SK-N-SH (cell line): ENCODE results near the gene PRKAB1.

ENCODE experiments used
- EP300 ChIP-seq, 2 experiments: IDR thresholded peaks; 2 replicates each; pipeline versions ENCODE4 v1.4.0 to v1.6.1; 2012; ENCODE audit warnings: borderline replicate concordance in 1 of 2, low read depth in 1 of 2, low read length in 1 of 2
- EZH2phosphoT487 ChIP-seq: fragments of 200-600 bp; sonication (generic); IDR thresholded peaks from 2 replicates; pipeline ENCODE4 v1.6.1; 2017; ENCODE audit warnings: low read depth, mixed run types, mild to moderate bottlenecking, antibody characterized with exemption, moderate library complexity, borderline replicate concordance
- FOXJ3 ChIP-seq: sonication (generic); formaldehyde crosslinking; IDR thresholded peaks from 2 replicates; pipeline ENCODE4 v1.5.1; 2020; ENCODE audit warnings: mild to moderate bottlenecking, missing genetic modification reagents
- GABPA ChIP-seq: IDR thresholded peaks from 2 replicates; pipeline ENCODE4 v1.4.0; 2012; ENCODE audit warnings: low read depth, mild to moderate bottlenecking
- GATA2 ChIP-seq: sonication (generic); formaldehyde crosslinking; IDR thresholded peaks from 2 replicates; pipeline ENCODE4 v1.5.0; 2020; ENCODE audit warnings: mild to moderate bottlenecking, missing genetic modification reagents
- JUND ChIP-seq: IDR thresholded peaks from 2 replicates; pipeline ENCODE4 v1.4.0; 2012
- RCOR1 ChIP-seq: fragments of 150-350 bp; IDR thresholded peaks from 2 replicates; pipeline ENCODE4 v1.6.1; 2017; ENCODE audit warnings: antibody characterized with exemption, low read length
- RFX5 ChIP-seq: IDR thresholded peaks from 2 replicates; pipeline ENCODE4 v1.6.1; 2012; ENCODE audit warnings: mild to moderate bottlenecking, improper control_type of control experiment, low read length
- YY1 ChIP-seq: IDR thresholded peaks from 2 replicates; pipeline ENCODE4 v1.4.0; 2012; ENCODE audit warnings: low read depth, mild to moderate bottlenecking
- TF ChIP-seq, protein P1 (sequence below): fragments of 200-600 bp; sonication (generic); IDR thresholded peaks from 2 replicates; pipeline ENCODE4 v1.6.1; 2017; ENCODE audit warnings: antibody characterized with exemption, mild to moderate bottlenecking, moderate library complexity
- TF ChIP-seq, protein P2 (sequence below): IDR thresholded peaks from 2 replicates; pipeline ENCODE4 v1.4.0; 2012; ENCODE audit warnings: low read depth
- TF ChIP-seq, protein P3 (sequence below): IDR thresholded peaks from 2 replicates; pipeline ENCODE4 v1.6.1; 2012; ENCODE audit warnings: mild to moderate bottlenecking, low read depth, low read length, moderate library complexity

DNA sequence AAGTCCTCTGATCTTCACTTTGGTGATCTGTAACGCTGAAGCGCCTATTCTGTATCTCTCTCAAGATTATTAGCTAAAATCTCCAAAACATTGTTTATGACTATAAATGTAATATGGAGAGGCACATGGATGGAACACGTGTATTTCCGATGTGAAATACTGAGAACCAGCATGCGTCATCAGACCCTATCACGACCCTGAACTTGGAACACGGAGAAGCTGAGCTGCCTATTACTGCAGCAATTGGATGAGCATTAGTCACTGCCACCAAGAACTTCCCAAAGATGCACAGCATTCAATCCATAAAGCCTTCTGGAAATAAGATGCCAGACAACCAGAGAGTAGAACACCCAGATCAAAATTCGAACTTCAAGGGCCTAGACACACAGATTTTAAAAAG lies 61.9 kb downstream of the PRKAB1 start:
- TF ChIP-seq EP300 (IDR thresholded peaks at IDR 0.05; ENCODE audit: borderline replicate concordance in 1 of 2, low read depth in 1 of 2, low read length in 1 of 2) = no peak
- no peak for TF ChIP-seq GABPA
- TF ChIP-seq, protein P1, sequence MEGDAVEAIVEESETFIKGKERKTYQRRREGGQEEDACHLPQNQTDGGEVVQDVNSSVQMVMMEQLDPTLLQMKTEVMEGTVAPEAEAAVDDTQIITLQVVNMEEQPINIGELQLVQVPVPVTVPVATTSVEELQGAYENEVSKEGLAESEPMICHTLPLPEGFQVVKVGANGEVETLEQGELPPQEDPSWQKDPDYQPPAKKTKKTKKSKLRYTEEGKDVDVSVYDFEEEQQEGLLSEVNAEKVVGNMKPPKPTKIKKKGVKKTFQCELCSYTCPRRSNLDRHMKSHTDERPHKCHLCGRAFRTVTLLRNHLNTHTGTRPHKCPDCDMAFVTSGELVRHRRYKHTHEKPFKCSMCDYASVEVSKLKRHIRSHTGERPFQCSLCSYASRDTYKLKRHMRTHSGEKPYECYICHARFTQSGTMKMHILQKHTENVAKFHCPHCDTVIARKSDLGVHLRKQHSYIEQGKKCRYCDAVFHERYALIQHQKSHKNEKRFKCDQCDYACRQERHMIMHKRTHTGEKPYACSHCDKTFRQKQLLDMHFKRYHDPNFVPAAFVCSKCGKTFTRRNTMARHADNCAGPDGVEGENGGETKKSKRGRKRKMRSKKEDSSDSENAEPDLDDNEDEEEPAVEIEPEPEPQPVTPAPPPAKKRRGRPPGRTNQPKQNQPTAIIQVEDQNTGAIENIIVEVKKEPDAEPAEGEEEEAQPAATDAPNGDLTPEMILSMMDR = no peak
- TF ChIP-seq RCOR1 = no peak
- TF ChIP-seq, protein P2, sequence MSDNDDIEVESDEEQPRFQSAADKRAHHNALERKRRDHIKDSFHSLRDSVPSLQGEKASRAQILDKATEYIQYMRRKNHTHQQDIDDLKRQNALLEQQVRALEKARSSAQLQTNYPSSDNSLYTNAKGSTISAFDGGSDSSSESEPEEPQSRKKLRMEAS = no peak
- TF ChIP-seq JUND = no peak
- TF ChIP-seq EZH2phosphoT487 = no peak
- TF ChIP-seq FOXJ3 (CRISPR knock-in tag) = no peak
- no peak for TF ChIP-seq RFX5
- TF ChIP-seq GATA2 (CRISPR knock-in tag) = no peak
- TF ChIP-seq YY1 = no peak
- TF ChIP-seq, protein P3, sequence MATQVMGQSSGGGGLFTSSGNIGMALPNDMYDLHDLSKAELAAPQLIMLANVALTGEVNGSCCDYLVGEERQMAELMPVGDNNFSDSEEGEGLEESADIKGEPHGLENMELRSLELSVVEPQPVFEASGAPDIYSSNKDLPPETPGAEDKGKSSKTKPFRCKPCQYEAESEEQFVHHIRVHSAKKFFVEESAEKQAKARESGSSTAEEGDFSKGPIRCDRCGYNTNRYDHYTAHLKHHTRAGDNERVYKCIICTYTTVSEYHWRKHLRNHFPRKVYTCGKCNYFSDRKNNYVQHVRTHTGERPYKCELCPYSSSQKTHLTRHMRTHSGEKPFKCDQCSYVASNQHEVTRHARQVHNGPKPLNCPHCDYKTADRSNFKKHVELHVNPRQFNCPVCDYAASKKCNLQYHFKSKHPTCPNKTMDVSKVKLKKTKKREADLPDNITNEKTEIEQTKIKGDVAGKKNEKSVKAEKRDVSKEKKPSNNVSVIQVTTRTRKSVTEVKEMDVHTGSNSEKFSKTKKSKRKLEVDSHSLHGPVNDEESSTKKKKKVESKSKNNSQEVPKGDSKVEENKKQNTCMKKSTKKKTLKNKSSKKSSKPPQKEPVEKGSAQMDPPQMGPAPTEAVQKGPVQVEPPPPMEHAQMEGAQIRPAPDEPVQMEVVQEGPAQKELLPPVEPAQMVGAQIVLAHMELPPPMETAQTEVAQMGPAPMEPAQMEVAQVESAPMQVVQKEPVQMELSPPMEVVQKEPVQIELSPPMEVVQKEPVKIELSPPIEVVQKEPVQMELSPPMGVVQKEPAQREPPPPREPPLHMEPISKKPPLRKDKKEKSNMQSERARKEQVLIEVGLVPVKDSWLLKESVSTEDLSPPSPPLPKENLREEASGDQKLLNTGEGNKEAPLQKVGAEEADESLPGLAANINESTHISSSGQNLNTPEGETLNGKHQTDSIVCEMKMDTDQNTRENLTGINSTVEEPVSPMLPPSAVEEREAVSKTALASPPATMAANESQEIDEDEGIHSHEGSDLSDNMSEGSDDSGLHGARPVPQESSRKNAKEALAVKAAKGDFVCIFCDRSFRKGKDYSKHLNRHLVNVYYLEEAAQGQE = no peak
